ENCODE data around the gene PTPN14.
"Not testable (repeated sequence)": the region's sequence is repeated elsewhere in the genome, so short reads cannot be mapped to it uniquely, and the experiment has no call there.

PTPN14 gene

GRCh38 chr1:214551436-214552173 is at the start of gene PTPN14:
TSS of gene PTPN14 (minus strand) at chr1:214551602. CDS start at chr1:214464803, 86,799 bp downstream.
- peak; percentile 82 for DNase-seq (ENCODE audit: low spot score)

DNA sequence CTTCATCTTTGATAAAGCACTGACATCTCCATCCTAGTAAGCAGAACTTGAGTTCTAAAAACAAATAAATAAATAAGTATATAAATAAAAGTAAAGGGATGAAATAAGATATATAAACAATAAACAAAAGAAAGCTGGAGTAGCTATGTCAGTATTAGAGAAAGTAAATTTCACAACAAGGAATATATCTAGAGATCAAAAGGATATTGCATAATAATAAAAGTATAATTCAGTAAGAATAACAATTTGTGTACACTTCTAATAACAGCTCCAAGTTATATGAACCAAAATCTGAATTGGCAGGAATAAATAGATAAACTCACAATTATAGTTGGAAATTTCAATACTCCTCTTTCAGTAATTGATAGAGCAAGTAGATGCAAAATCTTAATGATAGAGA is 41.8 kb upstream of the PTPN14 start:
- DNase-seq (ENCODE audit: low spot score) = no peak

DNA sequence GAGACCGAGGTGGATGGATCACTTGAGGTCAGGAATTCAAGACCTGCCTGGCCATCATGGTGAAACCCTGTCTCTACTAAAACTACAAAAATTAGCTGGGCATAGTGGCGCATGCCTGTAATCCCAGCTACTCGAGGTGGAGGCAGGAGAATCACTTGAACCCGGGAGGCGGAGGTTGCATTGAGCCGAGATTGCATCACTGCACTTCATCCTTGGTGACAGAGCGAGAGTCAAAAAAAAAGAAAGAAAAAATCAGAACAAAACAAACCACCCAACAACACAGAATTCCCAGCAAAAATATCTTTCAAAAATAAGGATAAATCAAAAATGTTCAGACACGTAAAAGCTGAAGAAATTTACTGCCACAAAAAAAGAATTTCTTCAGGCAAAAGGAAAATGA is 40.5 kb upstream of the PTPN14 start:
- DNase-seq (ENCODE audit: low spot score) = not testable (repeated sequence)

DNA sequence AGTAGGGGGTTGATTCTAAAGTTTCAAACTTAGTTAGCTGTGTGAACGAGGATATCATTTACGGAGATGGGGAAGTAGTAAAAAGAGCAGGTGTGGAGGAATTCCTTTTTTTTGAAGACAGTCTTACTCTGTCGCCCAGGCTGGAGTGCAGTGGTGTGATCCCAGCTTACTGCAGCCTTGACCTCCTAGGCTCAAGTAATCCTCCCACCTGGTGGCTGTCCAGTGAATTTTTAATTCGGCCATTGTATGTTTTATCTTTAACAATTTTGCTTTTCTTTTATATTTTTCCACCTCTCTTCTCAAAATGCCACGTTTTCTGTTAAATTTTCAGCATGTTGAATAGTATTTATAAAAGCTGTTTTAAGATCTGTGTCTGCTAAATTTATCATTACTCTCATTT is 39.3 kb upstream of the PTPN14 start:
- no peak for DNase-seq (ENCODE audit: low spot score)

DNA sequence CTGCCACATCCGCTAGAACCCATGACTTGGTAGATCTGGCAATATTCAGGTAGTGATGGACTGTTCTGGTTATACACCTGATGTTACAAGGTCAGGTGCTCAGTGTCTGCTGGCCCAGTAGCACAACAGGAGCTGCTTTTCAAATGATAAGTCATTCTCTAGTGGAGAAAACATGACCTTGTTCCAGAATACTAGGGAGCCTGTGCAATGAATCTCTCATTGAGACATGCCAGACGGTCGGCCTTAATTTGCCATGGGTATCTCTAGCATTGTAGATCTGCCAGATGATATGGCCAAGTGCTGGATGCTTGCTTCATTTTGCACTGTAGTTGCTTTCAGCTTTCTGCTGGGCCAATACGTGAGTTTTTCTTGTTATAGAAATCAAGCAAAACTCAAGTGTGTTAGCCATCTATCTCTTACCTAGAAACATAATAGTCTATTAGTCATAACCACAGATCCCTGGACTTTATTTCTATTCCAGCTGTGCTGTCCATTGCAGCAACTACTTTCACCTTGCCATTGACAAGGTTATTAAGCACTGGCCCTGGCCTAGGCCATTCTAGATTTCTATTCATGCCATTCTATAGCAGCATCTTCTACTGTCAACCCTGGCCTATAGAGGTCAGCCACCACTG is 37.7 kb upstream of the PTPN14 start:
- DNase-seq (ENCODE audit: low spot score) = no peak

DNA sequence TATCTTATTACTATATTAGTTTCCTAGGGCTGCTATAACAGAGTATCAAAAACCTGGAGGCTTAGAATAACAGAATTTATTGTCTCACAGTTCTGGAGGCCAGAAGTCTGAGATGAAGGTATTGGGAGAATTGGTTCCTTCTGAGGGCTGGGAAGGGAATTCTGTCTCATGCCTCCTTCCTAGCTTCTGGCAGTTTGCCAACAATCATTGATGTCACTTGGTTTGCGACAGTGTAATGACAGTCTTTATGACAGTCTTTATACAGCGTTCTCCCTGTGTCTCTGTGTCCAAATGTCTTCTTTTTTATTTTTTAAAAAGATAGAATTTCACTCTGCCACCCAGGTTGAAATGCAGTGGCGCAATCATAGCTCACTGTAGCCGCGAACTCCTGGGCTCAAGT is 35.8 kb upstream of the PTPN14 start:
- no peak for DNase-seq (ENCODE audit: low spot score)

- no peak for DNase-seq (ENCODE audit: low spot score)
These were observed 35.2 kb upstream of the PTPN14 start for GRCh38 chr1:214586621-214587020.

GRCh38 chr1:214584805-214585766 is 33.7 kb upstream of the PTPN14 start:
- no peak for DNase-seq (ENCODE audit: low spot score)

- DNase-seq (ENCODE audit: low spot score) = no peak
These were observed 32.6 kb upstream of the PTPN14 start for GRCh38 chr1:214583824-214584554.

DNA sequence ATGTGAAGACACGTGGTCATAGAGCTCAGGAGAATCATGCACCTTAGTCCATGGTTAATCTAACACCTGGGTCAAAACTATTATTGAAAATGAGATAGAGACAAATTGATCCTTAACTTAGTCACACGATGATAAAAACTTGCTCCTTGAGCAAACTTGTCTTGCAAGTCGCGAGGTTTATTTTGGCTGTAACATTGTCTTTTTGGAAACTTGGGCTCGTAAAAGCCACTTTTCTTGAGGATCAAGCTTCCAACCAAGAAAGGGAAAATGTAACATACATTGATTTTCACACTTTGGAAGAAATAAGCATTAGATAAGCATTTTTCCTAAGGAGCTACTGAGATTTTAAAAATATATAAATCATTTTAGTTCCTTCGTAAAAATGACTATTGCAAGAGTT is 31.7 kb upstream of the PTPN14 start:
- DNase-seq (ENCODE audit: low spot score) = no peak

GRCh38 chr1:214582289-214582891 is 31.0 kb upstream of the PTPN14 start:
- no peak for DNase-seq (ENCODE audit: low spot score)

GRCh38 chr1:214581785-214582184 is 30.4 kb upstream of the PTPN14 start:
- DNase-seq (ENCODE audit: low spot score) = no peak

DNA sequence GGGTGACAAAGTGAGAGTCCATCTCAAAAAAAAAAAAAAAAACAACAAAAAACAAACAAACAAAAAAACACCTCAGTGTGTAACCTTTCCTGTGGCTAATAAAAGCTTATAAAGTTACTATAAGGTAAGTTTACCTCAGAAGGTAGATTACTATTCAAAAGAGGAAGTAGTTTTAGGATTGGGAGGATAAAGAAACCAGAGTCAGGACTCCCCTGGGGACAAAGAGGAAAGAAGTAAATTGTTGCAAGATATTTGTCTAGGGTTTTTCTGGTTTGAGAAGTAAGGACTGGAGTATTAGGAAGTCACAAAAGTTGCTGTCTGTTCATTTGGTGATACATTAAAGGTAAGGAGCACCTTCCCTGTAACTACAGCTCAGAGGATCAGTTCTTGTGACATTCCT is 27.8 kb upstream of the PTPN14 start:
- DNase-seq (ENCODE audit: low spot score) = no peak

DNA sequence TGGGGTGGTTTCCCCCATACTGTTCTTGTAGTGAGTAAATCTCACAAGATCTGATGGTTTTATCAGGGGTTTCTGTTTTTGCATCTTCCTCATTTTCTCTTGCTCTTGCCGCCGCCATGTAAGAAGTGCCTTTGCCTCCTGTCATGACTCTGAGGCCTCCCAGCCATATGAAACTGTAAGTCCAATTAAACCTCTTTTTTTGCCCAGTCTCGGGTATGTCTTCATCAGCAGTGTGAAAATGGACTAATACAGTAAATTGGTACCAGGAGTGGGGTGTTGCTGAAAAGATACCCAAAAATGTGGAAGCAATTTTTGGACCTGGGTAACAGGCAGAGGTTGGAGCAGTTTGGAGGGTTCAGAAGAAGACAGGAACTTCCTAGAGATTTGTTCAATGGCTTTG is 24.7 kb upstream of the PTPN14 start:
- not testable (repeated sequence) for DNase-seq (ENCODE audit: low spot score)

GRCh38 chr1:214574598-214575411 is 23.4 kb upstream of the PTPN14 start:
- no peak for DNase-seq (ENCODE audit: low spot score)

DNA sequence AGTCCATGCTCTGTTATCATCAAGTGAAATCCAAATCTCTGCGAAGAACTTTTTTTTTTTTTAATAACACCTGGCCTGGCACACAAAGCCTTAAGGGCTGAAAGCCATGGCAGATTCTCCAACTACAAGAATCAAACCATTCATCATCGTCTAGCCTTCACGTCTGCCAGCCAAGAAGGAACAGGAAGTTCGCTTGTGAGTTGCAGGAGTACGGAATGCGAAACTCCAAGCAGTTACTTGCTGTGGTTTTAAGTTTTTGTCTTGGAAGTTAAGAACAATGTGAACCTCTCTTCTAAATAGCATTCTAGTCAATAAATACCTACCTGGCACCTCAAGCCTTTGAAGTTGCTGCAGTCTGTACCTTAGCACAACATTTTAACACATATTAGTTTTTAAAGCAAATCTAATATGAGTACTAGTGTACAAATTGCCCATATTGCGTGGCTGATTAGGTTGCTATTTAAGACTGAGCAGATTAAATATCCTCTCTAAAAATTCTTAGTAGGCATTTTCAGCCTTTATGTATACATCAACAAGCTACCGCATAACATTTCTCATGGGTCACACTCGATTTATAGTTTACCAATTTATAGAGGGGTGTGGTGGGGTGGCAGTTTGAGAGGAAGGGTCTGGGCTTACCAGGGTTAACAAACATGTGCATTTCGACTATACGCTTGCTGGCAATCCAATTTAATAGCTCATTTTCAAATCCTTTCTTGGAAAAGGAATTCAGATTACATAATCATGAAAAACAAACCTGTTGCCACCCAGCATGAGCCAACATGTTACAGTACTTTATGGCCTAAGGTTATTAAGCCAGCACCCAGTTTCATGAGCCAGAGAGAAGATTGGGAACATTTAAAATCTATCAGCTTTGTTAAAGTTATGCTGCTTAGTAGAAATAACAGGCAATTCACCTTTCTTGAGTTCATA is 22.2 kb upstream of the PTPN14 start:
- DNase-seq (ENCODE audit: low spot score) = no peak

DNA sequence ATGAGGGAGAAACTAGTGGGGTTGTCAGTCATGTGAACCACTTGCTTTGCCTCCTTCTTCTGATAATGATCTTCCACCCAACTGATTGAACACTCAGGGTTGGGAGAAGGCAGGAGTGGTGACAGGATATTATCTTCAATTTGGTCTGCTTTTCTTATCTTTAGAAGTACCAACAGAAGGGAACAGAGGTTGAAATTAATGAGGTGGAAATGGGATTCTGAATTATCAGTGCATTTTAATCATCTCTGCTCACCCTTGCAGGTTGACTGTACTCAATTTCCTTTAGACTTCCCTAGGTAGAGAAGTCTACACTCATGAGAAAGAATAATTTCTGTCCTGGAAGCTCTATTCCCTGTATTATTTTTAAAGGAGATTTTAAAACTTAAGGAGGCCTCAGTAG is 19.9 kb upstream of the PTPN14 start:
- no peak for DNase-seq (ENCODE audit: low spot score)

GRCh38 chr1:214570442-214570841 is 19.0 kb upstream of the PTPN14 start:
- DNase-seq (ENCODE audit: low spot score) = no peak

DNA sequence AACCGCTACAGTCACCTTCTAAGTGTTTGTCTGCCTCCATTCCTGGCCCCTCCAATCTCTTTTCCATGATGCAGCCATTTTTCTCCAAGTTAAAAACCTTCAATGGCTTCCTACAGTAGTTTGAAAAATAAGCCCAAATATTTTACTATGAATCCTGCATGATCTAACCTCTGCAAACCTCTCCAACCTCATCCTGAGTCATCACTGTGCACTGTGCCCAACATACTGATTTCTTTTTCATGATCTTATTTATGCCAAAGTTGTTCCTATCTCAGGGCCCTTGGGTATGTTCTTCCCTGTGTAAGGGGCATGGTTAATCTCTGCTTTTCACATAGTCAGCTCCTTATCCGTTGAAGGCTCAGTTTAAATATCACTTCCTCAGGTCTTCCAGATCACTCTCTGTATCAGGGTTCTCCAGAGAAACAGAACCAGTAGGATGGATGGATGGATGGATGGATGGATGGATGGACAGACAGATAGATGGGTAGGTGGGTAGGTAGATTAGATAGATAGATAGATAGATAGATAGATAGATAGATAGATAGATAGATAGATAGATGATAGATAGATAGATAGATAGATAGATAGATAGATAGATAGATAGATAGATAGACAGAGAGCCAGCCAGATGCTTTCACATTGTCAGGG is 18.1 kb upstream of the PTPN14 start:
- DNase-seq (ENCODE audit: low spot score) = no peak
